Measurements from ENCODE around the gene MARK2.

The MARK2 gene

GRCh38 chr11:63903884-63904283, 65.0 kb downstream of the MARK2 start:
- TF ChIP-seq, protein P1, sequence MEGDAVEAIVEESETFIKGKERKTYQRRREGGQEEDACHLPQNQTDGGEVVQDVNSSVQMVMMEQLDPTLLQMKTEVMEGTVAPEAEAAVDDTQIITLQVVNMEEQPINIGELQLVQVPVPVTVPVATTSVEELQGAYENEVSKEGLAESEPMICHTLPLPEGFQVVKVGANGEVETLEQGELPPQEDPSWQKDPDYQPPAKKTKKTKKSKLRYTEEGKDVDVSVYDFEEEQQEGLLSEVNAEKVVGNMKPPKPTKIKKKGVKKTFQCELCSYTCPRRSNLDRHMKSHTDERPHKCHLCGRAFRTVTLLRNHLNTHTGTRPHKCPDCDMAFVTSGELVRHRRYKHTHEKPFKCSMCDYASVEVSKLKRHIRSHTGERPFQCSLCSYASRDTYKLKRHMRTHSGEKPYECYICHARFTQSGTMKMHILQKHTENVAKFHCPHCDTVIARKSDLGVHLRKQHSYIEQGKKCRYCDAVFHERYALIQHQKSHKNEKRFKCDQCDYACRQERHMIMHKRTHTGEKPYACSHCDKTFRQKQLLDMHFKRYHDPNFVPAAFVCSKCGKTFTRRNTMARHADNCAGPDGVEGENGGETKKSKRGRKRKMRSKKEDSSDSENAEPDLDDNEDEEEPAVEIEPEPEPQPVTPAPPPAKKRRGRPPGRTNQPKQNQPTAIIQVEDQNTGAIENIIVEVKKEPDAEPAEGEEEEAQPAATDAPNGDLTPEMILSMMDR (IDR thresholded peaks at IDR 0.05; ENCODE audit: low read depth, low read length): no peak
- H3K4me3 ChIP-seq (ENCODE audit: low read depth, low read length): no peak overlapping the region

GRCh38 chr11:63904743-63905142, 65.8 kb downstream of the MARK2 start:
- H3K4me3 ChIP-seq (ENCODE audit: low read depth, low read length): no peak overlapping the region
- TF ChIP-seq, protein P1 (IDR thresholded peaks at IDR 0.05; ENCODE audit: low read depth, low read length): no peak

DNA sequence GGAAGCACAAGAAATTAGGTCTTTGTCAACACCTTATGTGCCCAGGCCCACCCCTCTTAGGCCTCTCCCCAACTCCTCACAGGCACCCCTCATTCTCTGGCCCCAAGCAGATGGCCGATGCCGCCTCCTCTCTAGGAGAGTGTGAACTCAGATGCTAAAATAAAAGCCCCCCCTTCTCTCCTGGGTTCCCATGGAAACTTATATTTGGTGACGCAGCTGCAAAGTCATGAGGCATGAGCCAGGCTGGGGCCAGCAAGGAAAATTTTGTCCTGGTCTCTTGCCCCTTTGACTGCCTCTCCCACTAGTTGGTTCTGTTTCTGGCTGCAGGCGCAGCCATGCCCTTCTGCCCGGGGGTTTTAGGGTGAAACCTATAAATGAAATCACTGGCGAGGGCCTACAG, 66.3 kb downstream of the MARK2 start:
- no peak overlapping the region for H3K4me3 ChIP-seq (ENCODE audit: low read depth, low read length)
- TF ChIP-seq, protein P1 (IDR thresholded peaks at IDR 0.05; ENCODE audit: low read depth, low read length): no peak

GRCh38 chr11:63906087-63906486, 67.2 kb downstream of the MARK2 start:
- TF ChIP-seq, protein P1 (IDR thresholded peaks at IDR 0.05; ENCODE audit: low read depth, low read length): no peak
- H3K4me3 ChIP-seq (ENCODE audit: low read depth, low read length): no peak overlapping the region

DNA sequence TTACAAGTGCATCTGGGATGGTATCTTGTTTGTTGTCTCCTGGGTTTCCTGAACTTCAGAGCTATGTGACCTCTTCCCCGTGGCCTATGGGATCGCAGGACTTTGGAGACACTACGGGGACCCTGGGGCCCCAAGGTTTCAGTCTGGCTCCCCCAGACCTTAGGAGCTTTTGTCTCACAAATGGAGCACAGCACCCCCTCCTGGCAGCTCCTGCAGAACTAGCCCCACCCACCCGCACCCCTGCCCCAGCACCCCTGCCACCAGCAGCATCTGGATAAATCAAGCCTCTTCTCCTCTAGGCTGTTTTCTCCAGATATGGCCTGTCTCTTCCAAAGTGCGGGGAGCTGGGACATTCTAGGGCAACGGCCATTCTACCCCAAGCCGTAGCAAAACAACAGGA, 67.7 kb downstream of the MARK2 start:
- H3K4me3 ChIP-seq (ENCODE audit: low read depth, low read length): no peak overlapping the region
- TF ChIP-seq, protein P1 (IDR thresholded peaks at IDR 0.05; ENCODE audit: low read depth, low read length): no peak

GRCh38 chr11:63907063-63907462, 68.2 kb downstream of the MARK2 start:
- no peak overlapping the region for H3K4me3 ChIP-seq (ENCODE audit: low read depth, low read length)
- TF ChIP-seq, protein P1 (IDR thresholded peaks at IDR 0.05; ENCODE audit: low read depth, low read length): no peak

DNA sequence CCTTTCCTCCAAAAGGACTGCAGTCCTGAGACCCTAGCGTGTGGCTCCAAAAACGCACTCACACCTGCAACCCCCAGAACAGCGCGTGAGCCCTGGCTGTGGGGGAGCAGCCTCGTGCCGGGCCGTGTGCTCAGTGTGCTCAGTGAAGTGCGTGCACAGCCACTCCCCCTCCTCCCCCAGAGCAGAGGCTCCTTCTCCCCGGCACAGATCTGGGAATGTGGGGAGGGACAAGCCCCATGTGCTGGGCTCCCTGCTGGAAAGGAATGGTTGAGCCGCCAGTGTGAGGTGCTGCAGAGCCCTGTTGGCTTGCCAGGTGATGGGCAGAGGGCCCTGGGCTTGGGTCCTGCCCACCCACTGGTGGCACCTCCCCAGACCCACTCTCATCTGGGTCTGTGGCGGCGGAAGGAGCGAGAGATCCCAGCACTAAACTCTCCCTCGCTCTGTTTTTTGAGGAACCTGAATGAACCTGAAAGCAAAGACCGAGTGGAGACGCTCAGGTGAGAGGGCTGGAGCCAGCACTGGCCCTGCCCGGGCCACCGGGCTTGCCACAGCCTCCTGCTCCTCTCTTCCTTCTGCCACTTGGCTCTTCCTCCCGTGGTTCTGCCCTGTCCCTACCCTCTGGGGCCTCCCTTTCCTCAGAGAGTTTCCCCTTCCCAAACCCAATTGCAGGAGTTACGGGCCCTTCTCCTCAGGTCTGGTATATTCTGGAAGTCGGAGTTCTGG, 69.1 kb downstream of the MARK2 start:
- TF ChIP-seq, protein P1 (IDR thresholded peaks at IDR 0.05; ENCODE audit: low read depth, low read length): no peak
- no peak overlapping the region for H3K4me3 ChIP-seq (ENCODE audit: low read depth, low read length)
